Fibroblast of upper back skin (primary cell): ENCODE data around the gene TFDP1.

Experiments
- DNase-seq: peaks from one replicate; pipeline ENCODE4 v3.0.0-alpha.2; 2013

Gene TFDP1

GRCh38 chr13:113635048-113635420, 50.5 kb downstream of the TFDP1 start:
- no peak for DNase-seq

- no peak for DNase-seq
These were observed 51.2 kb downstream of the TFDP1 start for GRCh38 chr13:113635709-113636108.

DNA sequence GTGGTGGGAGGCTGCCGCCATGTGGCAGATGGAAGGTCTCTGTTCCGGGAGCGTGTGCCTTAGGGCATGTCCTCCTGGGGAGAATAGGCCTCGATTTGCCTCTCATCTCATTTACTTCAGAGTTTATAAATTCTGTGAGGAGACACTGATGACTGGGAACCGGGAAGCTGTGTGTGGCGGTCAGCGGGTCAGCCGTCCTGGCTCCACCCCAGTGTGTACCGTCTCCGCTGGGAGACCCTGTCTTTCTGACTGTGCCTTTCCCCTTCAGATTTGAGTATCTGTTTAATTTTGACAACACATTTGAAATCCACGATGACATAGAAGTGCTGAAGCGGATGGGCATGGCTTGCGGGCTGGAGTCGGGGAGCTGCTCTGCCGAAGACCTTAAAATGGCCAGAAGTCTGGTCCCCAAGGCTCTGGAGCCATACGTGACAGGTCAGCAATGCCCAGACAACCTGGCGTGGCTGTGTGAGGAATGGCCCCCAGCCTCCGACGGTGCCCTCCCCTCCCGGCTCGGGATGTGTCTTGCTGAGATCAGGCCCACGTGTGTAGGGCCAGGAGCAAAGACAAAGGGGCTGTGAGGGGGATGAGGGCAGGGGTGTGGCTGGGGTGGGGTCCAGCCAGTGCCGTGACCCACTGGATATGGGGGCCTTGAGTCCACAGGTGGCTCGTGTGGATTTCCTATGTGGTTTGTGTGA, 51.9 kb downstream of the TFDP1 start:
- no peak for DNase-seq

- no peak for DNase-seq
These were observed 53.0 kb downstream of the TFDP1 start for GRCh38 chr13:113637262-113638160.

GRCh38 chr13:113638173-113638746, 53.7 kb downstream of the TFDP1 start:
- no peak for DNase-seq

DNA sequence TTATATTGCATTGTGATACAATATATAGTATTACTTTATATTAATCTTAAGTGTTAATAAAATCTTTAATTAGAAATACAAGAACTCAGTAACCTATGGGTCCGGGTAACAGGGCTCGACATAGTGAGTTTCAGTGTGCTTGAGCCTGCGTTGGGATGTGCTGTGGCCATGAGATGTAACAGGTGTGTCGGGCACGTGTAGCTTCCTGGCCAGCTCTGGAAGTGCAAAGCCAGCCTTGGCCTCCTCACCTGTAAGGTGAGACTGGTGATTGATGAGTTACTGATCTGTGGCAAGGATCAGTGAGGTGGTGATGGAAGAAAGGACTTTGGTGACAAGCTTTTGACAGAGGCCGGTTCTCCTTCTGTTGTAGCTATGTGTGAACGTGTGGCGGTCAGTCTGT, 54.3 kb downstream of the TFDP1 start:
- no peak for DNase-seq

GRCh38 chr13:113639616-113640262, 55.2 kb downstream of the TFDP1 start:
- no peak for DNase-seq

DNA sequence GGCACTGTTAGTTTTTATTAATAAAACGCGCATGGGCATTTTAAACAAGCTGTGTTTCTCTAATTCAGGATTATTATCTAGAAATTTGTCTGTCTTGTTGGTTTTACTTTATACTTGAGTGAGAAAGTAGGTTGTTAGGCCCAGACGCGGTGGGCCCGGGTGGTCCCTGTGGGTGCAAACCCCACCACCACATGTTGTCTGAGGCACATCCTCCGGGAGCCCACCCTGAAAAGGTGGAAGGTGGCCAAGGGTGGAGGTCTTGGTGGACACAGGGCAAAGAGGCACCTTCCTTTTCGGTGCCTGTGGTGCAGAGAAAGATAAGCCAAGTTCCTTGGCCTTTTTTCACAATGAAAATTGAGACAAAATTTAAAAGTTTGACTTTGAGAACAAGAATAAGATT, 56.9 kb downstream of the TFDP1 start:
- DNase-seq: no peak

- no peak for DNase-seq
These were observed 58.0 kb downstream of the TFDP1 start for GRCh38 chr13:113642563-113642962.

DNA sequence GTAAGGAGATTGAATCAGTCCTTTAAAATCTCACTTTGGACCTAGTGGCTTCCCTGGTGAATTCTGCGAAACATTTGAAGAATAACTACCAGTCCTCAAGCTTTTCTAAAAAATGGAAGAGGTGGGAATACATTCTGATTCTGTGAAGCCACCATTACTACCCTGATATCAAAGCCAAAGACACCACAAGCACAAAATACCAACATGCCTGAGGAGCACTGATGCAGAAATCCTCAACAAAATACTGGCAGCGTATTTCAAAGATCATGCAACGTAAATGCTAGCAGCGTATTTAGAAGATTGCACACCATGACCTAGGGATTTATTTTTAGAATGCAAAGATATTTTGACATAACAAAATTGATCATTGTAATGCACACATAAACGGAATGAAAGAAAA, 59.0 kb downstream of the TFDP1 start:
- no peak for DNase-seq

GRCh38 chr13:113644800-113645199, 60.2 kb downstream of the TFDP1 start:
- no peak for DNase-seq

DNA sequence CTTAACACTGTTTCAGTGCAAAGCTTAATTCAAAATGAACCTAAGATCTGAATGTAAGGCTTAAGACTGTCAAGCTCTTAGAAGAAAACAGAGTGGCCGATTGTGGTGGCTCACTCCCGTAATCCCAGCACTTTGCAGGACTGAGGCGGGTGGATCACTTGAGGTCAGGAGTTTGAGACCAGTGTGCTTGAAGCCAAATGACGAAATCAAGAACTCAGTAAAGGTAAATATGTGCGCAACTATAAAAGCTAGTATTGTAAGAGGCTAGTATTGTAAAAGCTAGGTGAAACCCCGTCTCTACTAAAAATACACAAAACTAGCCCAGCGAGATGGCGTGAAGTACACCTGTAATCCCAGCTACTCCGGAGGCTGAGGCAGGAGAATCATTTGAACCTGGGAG, 60.8 kb downstream of the TFDP1 start:
- no peak for DNase-seq

- DNase-seq: no peak
These were observed 61.8 kb downstream of the TFDP1 start for GRCh38 chr13:113646376-113646775.

DNA sequence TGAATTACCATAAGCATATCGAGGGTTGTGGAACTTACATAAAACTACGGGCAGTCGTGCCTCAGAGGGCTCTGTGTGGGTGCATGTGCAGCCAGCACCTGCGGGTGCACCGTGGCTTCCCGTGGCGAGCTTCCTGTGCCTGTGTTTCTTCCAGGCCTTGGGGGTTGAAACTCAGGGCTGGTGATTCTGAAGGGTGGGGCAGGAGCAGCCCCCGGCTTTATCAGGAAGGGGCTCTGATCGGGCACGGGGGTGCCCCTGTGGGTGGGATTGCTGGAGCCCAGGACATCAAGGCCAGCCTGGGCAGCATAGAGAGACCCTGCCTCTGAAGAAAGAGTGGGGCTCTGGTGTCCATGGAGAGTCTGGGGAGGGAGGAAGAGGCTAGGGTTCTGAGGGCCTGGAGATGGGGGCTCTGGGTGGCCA, 62.4 kb downstream of the TFDP1 start:
- DNase-seq: no peak

- no peak for DNase-seq
These were observed 63.0 kb downstream of the TFDP1 start for GRCh38 chr13:113647351-113648215.

GRCh38 chr13:113648216-113648610, 63.7 kb downstream of the TFDP1 start:
- DNase-seq: no peak

- no peak for DNase-seq
These were observed 64.7 kb downstream of the TFDP1 start for GRCh38 chr13:113649212-113649611.

GRCh38 chr13:113650275-113650674, 65.7 kb downstream of the TFDP1 start:
- no peak for DNase-seq

- no peak for DNase-seq
These were observed 66.2 kb downstream of the TFDP1 start for GRCh38 chr13:113650731-113651148.

DNA sequence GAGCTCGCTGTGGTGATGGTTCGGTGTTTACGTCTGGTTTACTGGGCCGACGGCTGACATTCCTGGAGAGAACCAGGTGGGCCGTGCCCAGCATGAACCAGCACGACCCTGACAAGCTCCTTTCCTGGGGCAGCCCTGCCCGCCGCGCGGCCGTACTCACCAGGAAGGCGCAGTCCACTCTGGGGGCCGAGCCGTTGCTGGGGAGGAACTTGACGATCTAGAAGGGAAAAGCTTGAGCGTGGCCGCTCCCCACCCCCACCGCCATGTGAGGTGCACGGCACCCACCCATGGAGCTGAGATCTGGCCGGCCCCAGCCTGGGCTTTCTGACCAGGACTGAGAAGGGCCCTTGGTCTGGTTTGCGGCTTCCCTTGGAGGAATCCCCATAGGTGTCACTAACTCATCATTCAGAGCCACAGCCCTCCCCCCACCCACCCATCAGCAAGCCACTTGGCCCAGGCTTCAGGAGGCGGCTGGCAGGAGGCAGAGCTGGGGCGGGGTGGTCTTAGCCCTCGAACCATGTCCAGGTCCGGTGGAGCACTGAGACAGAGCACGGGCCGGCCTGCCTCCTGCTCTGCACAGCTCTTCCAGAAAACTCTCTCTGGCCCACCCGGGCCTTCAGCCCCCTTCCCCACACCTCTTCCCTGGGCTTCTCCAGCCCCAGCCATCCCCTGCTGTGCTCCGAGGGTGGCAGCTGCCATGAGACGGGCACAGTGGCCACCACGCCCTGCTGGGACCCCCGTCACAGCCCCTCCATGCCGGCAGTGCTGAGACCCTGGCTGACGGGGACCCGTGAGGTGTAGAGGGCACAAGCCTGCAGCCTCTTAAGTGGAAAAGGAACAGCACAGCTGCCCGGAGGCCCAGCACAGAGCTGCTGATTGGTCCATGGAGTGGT, 67.2 kb downstream of the TFDP1 start:
- DNase-seq: no peak
